A673 (cell line): ENCODE data around the gene GART.

Experiments used
- EZH2 ChIP-seq: fragments of 200-600 bp; sonication (generic); IDR thresholded peaks from 2 replicates; pipeline ENCODE4 v1.6.1; 2017; ENCODE audit warnings: borderline replicate concordance, low read depth, mild to moderate bottlenecking, mixed read lengths, antibody characterized with exemption, low read length; ENCODE audit not compliant: poor library complexity, severe bottlenecking
- TF ChIP-seq, protein P1 (sequence below): fragments of 300-800, 200-600 bp; sonication (generic); conservative IDR thresholded peaks from 2 replicates; pipeline ENCODE4 v1.5.1; 2017; ENCODE audit warnings: low read depth, mild to moderate bottlenecking, antibody characterized with exemption, low read length, moderate library complexity, mixed read lengths

DNA sequence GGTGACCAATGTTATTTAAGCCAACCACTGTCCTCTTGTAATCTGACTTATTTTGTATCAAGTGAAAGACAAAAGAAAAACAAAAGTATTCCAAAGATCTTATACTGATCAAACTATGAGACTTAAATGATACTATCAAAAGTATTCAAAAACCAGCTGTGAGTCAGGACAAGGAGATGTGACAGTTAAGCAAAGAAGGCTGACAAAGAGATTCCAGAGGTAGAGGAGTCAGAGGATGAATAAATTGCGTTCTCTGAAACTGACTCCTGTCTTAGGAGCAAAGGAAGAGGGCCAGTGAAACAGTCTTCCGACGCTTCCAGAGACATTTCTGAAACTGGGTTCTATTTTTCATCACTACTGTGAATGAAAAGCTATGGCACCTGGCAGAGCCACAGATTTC is 83.1 kb downstream of the GART start:
- TF ChIP-seq, protein P1, sequence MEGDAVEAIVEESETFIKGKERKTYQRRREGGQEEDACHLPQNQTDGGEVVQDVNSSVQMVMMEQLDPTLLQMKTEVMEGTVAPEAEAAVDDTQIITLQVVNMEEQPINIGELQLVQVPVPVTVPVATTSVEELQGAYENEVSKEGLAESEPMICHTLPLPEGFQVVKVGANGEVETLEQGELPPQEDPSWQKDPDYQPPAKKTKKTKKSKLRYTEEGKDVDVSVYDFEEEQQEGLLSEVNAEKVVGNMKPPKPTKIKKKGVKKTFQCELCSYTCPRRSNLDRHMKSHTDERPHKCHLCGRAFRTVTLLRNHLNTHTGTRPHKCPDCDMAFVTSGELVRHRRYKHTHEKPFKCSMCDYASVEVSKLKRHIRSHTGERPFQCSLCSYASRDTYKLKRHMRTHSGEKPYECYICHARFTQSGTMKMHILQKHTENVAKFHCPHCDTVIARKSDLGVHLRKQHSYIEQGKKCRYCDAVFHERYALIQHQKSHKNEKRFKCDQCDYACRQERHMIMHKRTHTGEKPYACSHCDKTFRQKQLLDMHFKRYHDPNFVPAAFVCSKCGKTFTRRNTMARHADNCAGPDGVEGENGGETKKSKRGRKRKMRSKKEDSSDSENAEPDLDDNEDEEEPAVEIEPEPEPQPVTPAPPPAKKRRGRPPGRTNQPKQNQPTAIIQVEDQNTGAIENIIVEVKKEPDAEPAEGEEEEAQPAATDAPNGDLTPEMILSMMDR = no peak
- no peak for TF ChIP-seq EZH2
